GM21786 (cell line): ENCODE data around the gene SPON2.

Experiments used
- ATAC-seq: cut with Tn5 transposase; IDR thresholded peaks from one replicate; pipeline ENCODE4 v1.9.1; 2021; ENCODE audit not compliant: unreplicated experiment

SPON2 gene

DNA sequence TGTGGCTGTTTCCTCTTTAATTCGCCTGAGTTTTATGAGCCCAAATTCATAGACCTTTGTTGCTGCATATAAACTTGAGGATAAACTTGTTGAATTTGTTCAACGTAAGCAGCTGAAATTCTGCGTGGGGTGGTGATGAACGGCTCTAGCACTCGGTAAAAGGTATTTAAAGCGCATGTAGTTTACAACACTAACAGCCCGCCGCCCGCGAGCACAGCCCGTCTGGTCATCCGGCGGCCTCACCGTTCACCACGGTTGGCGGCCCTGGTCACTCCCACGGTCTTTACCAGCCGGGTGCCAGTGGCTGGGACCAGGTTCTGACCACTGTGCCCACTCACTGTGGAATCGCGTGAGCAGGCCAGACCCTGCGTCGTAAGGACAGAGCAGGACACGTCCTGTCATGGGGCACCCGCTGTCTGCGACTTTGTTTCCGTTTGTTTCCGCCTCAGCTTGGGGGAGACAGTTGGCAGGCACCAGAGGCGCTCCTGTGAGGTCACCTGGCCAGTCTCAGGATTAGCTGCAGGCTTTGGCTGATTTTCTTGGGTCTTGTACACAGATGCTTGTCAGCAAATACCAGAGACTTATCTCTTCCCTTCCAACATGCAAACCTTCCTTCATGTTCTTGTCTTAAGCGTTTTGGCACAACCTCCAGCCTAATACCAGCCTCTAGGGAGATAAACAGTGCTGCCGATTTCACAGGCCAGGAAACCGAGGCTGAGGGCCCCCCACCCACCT is 36.8 kb upstream of the SPON2 start:
- no peak for ATAC-seq

DNA sequence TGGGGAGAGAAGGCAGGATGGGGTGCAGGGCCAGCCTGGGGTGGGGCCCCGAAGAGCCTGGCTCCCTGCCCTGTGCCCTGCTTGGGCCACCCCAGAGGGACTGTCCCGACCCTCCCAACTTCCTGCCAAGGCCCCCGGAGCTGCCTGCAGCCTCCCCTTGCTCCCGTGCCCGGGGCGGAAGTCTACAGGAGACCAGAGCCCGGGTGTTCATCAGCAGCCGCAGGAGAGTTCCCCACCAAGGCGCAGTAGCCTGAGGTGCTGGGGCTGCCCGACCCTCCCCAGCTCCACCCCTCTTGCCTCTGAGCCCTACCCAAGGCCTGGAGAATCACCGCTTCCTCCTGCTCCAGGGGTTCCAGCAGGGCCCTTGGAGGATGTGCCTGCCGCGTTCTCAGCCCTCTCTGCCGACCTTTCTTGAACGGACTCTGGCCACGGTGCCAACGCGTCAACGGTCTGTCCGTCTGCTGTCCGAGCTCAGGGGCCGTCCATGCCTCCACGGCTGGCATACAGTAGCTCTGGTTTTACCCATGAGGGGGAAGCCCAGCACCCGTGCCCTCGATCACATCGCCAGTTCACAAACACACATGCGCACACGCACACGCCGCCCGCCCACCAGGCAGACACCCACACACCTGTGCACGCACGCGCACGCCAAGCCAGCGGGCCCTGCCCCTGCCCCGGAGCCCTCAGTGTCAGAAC is 36.0 kb upstream of the SPON2 start:
- ATAC-seq = no peak

DNA sequence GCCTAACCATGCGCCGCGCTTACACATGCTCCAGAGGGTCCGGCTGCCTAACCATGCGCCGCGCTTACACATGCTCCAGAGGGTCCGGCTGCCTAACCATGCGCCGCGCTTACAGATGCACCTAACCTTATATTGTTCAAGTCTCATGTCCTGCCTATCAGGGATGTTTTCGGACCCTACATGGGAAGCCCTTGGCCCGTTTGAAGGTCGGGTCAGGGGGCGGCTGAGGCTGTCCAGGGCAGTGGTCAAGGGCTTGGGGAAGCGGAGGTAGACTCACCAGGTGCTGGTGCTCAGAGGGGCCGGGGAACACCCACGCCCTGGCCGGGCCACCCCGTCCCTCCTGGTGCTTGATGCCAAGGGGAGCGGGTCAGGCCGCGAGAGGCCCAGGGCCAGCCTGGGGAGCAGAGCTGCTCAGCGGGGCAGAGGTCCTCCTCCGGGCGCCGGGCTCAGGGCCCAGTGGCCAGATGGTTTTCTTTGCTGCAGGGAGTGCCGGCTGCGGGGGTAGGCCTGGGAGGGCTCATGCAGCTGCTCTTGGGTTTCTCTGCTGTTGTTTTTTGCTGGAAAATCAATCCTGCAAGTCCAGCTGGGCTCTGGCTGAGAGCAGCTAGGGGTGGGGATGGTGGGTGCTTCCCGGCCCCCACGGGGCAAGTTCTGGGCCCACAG is 35.4 kb upstream of the SPON2 start:
- ATAC-seq = no peak

DNA sequence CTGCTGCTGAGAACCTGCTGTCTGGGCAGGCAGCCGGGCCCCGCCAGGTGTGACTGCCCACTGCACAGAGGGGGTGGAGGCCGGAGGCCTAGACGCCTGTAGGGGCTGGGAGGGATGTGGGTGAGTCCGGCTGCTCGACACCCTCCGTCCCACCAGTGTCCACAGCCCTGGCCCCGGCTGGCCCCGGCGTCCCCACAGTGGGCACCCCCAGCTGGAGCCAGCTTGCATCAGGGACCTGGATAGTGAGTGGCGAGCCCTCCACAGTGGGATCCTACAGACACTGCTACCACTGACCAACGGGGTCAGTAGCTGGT is 34.7 kb upstream of the SPON2 start:
- ATAC-seq = no peak

DNA sequence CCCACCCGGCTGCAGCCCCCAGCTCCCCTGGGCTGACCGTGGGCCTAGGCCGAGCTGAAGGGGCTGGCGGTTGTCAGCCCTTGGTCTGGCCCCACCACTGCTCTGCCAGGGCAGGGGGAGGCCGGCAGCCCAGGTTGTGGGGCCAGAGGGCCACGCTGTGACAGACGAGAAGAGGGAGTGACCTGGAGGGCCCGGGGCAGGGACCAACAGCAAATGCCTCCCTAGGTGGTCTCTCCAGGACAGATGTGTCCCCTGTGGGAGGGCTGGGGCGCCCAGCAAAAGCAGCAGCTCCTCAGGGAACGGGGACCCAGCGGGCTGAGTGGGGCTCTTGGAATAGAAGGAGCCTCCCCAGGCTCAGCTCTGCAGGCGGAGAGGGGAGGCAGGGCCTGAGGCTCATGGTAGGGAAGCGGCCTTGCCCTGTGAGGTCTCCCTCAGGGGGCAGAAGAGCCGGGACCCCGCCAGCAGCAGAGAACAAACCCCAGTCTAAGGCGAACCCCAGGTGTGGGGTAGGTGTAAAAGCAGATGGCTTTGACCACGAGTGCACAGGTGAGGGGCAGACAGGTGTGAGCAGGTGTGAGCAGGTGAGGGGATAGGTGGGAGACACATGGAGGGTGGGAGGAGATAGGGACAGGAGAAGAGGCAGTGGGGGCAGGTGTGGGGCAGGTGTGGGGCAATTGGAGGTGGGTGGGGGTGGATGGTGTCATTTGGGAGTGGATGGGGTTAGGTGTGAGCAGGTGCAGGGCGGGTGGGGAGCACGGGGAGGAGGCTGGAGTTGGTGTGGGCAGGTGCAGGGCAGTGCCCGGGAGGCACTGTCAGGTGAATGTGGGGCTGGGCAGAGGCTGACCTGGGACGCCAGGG is 34.1 kb upstream of the SPON2 start:
- ATAC-seq = no peak

DNA sequence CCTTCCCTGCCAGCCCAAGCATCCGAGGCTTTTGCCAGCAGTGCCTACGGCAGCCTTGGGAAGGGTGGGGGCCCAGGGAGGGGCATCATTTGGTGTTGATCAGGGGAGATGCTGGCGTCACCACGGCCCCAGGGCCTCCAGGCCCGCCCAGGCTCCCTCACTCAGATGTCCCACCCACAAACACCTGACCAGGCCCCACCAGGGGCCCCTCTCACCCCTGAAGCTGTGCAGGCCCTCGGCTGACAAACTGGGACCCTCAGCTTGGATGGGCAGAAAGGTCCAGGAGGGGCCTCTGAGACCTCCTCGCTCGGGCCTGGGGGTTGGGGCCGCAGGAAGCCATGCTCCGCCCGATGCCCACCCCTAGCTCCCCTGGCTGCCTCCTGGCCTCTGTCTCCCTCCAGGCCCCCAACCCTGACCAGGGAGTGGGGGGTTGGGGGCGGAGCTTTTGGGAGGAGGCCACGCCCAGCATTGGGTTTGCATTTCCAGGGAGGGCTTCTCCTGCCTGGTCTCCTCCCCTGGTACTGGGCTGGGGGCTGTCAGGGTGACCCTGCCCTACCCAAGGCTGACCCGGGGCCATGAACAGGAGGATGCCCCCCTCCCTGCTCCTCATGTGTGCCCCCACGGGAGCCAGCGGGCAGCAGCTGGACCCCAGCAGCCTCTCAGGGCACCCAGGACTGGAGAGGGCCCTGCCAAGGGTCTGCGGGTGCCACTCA is 33.4 kb upstream of the SPON2 start:
- no peak for ATAC-seq

DNA sequence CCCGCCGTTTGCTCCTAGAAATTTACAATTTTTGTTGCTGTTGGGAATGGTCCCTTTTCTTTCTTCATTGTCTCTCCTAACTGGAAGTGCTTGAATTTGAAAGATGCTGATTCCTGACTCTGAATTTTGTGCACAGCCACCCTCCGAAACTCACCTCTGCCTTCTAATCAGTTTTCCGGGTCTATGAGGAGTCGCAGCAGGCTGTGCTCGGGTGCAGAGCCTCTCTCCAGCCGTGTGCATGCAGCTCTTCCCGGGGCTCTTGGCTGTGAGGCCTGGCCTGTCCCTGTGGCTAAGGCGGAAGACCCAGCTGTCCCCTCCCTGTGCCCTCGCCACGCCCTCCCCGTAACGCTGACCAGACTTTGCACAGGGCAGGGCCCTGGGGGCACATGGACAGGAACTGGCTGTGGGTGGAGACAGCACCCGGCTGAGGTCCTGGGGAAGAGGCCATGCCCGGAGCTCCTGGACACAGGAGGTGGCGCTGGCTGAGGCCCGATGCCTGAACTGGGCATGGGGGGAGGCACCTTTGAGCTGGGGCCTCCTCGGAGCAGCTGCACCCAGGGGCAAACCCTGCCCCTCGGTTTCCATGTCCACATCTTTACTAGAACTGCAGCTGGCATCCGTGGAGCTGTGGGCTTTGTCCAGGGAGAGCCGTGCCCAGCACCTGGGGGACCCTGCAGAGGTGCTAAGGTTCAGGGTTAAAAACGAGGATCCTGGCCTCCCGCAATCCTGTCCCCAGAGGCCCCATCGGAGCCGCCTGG is 32.6 kb upstream of the SPON2 start:
- no peak for ATAC-seq

DNA sequence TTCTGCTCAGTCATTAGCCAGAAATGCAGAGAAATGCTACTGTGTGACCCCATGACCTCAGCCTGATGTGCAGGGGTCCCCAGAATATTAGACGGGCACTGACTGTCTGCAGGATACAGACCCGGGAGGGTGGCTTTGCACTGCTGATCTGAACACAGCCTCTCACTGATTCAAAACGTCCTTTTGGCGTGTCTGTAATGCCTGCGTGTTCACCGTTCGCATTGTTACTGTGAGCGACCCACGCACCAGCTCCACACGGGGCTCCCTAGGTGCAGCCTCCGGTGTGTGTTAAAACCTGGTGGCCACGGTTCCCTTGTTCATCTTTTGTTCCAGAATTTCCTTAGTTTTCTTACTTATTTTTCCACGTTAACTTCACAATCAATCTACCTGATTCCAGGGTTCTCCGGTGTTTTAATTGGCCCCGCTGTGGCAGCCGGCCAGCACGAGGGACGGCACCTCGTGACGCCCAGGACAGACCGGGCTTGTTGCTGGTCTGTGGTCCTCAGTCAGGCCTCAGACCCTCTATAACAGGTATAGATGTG is 32.0 kb upstream of the SPON2 start:
- ATAC-seq = no peak

DNA sequence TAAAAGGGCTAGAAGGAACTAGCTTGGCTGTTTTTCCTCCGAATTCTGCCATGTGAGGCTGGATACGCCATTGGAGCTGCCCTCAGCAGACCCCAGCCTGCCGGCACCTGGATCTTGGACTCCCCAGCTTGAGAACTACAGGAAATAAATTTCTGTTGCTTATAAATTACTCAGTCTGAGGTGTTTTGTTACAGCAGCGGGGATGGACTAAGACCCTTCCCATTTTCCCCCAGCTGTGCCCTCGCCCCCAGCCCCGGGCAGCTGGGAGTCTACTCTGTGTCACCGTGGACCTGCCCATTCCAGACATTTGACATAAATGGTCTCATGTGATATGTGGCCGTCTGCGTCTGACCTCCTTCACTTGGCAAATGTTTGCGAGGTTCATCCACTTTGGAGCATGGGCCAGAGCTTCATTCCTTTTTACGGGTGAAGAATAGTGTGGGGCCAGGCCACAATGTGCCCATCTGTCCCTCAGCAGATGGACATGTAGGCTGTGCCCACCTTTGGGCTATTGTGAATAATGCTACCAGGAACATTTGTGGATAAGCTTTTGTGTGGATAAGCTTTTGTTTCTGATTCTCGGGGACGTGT is 30.7 kb upstream of the SPON2 start:
- no peak for ATAC-seq

DNA sequence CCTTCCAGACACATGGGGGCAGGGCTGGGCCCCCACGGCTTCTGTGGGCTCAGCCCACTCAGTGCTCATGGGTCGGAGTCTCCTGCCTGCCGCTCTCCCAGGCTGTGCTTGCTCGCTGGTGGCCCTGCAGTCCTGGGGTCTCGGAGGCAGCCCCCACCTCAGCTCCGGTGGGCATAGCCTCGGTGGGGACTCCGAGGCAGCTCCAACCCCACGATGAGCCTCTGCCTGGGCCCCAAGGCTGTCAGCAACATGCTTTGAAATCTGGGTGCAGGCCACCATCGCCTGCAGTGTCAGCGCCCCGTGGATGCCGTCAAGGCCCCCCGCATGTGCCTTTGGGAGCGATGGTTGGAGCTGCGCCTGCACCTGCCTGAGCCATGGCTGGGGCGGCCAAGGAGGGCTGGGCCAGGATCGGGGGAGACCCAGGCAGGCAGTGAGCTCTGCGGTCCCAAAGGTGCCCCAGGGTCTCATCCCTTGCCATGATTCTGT is 30.2 kb upstream of the SPON2 start:
- ATAC-seq = no peak

DNA sequence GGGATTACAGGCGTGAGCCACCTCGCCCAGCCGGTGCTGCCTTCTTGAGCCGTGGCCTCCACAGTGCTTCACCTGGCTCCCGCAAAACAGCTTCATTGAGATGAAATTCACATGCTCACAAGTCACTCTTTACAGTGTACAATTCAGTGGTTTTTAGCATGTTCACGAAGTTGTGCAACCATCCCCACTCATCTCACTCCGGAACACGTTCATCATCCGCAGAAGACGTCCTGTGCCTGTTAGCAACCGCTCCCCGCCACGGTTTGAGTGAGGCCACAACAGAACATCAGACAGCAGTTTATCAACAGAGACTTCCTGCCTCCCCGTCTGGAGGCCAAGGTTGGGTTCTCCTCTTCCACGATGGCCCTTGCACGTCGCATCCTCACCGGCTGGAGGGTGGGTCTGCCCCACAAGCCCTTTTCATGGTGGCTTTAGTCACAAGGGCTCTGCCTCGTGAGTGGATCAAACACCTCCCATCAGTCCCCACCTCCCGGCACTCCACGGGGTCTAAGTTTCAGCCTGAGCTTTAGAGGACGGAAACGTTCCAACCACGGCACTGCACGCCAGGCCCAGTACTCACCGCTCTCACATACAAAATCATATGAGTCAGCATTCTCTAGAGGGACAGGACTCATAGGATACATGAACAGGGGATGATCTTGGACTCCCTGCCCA is 29.6 kb upstream of the SPON2 start:
- ATAC-seq = peak; percentile 35

DNA sequence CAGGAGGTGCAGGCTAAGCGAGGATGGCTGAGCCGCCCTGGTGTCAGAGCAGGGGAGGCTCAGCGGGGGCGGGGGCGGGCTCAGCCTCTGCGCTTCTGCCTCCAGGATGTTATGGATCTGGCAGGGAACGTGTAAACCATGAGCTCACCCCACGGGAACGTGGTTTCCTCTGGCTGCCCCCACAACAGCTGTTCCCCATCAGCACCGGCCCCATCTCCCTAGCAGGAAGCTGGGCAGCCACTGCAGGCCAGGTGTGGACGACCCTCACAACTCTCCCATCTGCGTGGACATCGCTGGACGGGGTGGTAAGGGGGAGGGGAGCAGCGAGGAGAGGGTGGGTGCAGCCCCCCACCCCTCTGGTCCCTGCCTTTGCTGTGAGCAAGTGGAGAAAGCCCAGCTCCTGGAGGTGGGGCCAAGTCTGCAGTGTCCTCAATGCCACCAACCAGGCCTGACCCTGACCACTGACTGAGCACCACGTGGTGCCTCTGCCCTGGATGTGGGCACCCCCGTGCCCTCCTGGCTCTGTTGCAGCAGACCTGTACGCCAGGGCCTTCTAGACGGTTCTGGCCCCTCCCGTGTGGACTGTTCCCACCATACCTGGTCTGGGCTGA is 28.1 kb upstream of the SPON2 start:
- ATAC-seq = peak; percentile 1

DNA sequence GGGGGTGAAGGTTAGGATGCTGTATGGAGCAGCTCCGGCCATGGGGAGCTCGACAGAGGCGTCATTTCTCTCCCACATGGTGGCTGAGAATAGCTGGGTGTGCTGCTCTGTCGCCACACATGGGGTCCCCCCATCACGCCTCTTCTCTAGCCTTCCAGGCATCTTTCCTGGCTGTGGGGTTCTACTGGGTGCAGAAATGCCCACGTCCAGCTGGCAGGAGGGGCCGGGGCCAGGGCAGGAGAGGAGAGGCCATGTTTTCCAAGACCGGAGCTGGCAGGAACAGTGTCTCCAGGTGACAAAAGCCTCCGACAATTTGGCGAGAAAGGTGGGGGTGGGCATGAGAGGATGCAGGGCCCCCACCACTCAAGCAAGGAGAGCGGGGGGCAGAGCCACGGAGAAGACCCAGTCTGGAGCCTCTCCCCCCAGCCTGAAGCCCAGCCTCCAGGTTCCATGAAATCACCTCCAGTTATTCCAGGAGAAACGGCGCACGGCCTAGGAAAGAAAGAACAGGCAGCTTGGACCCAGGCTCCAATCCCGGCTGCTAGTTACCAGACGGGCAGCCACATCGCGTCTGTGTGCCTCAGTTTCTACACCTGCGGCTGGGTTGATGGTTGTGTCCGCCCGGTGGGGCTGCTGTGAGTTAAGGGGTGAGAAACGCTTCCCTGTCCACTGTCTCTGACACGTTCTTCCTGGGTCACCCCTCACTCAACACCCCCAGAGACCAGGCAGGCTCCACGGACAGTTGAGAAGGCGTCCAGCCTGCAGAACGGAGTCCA is 27.4 kb upstream of the SPON2 start:
- ATAC-seq = no peak

DNA sequence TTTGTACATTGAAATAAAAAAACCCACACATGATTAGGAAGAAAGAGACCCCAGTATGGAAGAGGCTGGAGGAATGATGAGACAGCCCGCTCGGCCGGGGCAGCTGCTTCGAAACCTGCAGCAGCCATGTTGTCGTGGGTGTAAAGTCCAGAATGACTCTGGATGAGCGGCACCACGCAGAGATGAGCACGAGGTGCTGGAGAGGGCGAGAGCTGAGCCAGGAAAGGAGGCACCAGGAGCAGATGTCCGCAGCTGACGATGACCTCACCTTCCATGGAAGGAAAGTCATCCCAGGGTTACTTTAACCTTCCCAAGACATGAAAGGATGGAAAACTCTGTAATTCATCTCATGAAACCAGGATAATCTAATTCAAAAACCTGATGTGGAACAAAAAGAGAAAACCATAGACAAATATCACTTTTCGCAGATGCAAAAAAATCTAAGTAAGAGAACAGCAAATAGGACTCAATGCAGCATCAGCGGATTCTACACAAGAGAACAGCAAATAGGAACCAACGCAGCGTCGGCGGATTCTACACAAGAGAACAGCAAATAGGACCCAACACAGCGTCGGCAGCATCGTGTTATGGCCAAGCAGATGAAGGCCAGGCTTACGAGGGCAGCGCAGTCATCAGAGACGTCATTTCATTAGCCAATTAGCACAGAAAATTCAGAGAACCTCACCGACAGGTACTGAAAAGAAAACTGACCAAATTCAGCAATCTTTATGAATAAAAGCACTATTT is 25.9 kb upstream of the SPON2 start:
- ATAC-seq = no peak

DNA sequence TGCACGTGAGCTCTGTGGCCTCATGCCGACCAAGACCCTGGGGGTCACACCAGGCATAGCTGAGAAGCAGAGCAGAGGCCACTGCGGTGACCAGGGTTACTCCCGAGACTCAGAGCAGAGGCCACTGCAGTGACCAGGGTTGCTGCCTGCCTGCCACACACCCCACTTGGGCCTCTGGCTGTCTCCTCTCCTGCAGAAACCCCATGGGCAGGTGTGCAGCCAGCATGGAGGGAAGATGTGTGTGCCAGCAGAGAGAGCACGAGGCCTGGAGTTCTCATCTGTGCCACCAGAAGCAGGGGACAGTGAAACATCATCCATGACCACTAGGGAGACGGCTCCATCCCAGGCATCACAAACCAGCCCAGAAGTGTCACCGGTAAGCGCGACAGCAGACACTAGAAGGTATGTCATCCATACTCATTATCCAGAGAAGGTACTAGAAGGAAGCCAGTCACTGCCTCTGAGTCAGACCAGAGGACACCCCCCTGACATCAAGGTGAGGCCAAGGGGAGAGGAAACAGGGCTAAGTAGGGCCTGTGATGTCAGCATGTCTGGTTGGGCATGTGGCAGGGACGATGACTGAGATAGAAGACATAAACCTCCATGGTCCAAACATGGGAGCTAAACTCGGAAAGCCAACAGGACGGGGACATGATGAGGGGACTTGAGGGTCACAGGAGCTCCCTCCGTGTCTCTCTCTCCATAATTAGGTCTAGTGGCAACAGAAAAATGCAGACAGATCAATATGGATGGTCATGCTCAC is 24.2 kb upstream of the SPON2 start:
- no peak for ATAC-seq

DNA sequence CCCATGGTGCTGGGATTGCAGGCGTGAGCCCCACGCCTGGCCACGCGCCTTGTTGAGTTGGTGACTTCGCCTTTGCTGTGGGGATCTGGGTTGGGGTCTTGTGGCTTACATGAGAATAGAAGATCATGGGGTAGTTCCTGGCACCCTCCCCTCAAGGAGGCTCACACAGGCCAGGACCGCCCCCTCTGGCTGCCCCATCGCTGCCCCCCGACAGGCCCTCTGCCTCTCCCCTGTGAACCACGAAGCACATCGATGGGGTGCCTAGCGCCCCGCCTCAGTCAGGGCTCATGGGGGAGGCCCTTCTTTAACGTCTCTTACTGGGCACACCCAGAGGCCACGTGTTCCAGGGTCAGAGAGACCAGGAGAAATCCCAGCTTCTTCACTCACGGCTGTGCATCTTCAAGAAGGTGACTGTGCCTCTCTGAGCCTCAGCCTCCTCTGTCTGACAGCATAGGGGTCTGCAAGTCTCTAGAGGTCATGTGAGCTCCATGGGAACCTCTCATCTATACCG is 23.6 kb upstream of the SPON2 start:
- no peak for ATAC-seq
